Suprapubic skin (tissue), 4 donors: ENCODE measurements around the gene ZNF292.

Source experiments
- CTCF ChIP-seq, 2 donors: fragments of 200-600 bp in 1 of 2; fragments of 450-650 bp in 1 of 2; sonication (generic) in 1 of 2; IDR thresholded peaks; one replicate each; pipeline ENCODE4 v1.5.1; 2016 to 2019; ENCODE audit warnings: antibody characterized with exemption in 2 of 2, mild to moderate bottlenecking in 1 of 2, moderate library complexity in 1 of 2
- POLR2A ChIP-seq, 2 donors: fragments of 450-650 bp; IDR thresholded peaks; one replicate each; pipeline ENCODE4 v1.6.1; 2017; ENCODE audit warnings: antibody characterized with exemption in 2 of 2, mild to moderate bottlenecking in 2 of 2, moderate library complexity in 2 of 2
- POLR2AphosphoS5 ChIP-seq, 3 donors: sonication (generic); formaldehyde crosslinking; IDR thresholded peaks; one replicate each; pipeline ENCODE4 v1.6.1; 2017; ENCODE audit warnings: antibody characterized with exemption in 3 of 3

DNA sequence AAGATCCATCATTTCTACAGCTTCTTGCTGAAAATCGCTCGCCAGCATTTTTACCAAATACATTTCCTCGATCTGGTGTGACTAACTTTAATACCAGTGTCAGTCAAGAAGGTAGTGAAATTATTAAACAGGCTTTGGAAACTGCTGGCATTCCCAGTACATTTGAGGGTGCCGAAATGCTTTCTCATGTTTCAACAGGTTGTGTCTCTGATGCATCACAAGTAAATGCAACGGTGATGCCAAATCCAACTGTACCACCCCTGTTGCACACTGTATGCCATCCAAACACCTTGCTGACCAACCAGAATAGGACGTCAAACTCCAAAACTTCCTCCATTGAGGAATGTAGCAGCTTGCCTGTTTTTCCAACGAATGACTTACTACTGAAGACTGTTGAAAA is 102.6 kb downstream of the ZNF292 start:
- TF ChIP-seq POLR2AphosphoS5 (IDR thresholded peaks at IDR 0.05) (no peak), CTCF (IDR thresholded peaks at IDR 0.05) (no peak), POLR2A (IDR thresholded peaks at IDR 0.05) (no peak)
